Stimulated activated CD8-positive, alpha-beta memory T cell treated with anti-CD3 and anti-CD28 coated beads, Interleukin-4, amount 100 ng/mL, for 1 hour (primary cell): ENCODE results near the gene IZUMO1R.
"Not testable (repeated sequence)": the region's sequence is repeated elsewhere in the genome, so short reads cannot be mapped to it uniquely, and the experiment has no call there.

ENCODE experiments used
- DNase-seq, 2 donors: peaks; one replicate each; pipeline ENCODE4 v3.0.0-alpha.2; 2020; ENCODE audit warnings: low read depth in 2 of 2, low spot score in 1 of 2

IZUMO1R gene

DNA sequence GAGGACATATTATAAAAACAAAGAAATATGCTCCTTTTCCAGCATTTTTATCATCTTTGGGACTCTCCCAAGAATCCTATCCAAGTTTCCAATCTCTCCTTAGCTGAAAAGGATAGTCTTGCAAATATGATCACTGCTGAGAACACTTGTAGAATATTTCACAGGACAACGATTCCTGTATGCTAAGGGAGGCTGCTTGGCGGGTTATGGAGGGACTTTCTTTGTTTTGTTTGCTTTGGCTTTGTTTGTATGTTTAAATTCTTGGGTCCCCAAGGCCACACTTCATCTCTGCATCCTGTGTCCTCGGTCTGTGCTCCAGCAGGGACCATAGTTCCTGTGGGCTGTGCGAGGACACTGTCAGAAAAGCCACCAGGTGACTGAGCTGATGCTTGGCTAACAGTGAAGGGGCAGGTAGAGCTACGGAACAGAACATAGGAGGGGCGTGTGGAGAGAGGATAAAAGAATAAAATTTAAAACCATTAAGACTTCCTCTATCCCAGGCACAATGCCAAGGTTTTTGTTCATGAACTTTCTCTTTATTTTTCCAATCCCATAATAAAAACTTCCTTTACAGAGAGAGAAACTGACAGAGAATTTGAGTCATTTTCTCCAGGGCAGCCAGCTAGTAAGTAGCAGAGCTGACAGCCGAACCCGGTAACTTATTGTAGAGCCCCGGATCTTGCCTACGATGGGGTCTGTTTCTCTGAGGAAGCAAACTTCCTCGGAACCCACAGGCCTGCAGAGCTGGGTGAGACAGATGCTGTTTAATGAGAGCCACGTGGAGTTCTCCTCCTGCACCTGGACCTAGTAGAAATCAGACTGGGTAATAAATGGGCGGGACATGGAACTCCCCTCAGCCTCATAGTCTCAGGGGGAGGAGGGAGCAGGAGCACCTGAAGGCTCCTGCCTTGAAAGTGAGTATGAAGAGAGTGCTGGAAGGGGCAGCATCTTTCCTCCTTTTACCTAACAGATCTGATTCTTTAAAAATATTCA is at the start of gene IZUMO1R:
Gene IZUMO1R (plus strand): TSS at position 615 of the 993 bp plus-strand sequence. CDS start 1,057 bp downstream, outside the sequence.
- no peak for DNase-seq

DNA sequence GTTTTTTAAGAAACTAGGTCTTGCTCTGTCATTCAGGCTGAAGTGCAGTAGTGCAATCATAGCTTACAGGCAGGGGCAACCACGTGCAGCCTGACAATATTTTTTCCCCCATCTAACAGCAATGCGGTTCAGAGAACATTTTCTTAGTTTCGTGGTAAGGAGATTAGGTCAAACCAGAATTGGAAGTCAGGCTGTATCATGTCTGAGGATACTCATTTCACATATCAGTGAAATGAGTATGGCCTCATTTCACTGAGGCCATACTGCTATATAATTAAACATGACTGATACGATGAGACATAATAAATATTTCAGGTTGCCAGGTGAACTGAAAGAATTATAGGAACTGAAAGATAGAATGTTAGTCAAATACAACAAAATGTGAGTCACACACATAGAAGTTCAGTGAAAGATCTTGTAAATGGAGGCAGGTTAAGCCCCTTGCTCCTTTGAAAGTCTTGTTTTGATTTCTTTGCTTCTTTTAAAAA is 32.5 kb upstream of the IZUMO1R start:
- DNase-seq, result no peak

- DNase-seq, result no peak
Measured at GRCh38 chr11:94272738-94273313, 31.6 kb upstream of the IZUMO1R start.

GRCh38 chr11:94275961-94276360 is 28.4 kb upstream of the IZUMO1R start:
- DNase-seq, result no peak

DNA sequence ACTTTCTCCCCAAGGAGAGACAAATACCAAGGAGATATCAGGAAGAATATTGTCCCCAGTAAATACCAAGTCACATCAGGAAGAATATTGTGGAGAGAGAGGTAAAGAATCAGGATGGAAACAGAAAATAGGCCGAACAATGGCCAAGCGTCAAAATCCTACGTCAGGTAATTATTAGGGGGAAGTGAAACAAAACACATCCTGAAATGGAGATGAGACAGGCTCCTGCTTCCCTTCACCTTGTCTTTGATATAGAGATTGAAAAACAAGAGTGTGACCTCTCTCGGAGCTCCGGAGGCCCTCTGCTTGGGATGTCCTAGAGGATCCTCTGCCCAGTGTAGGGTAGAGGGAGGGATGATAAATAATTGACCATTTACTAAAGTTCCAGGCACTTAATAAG is 27.4 kb upstream of the IZUMO1R start:
- no peak for DNase-seq

DNA sequence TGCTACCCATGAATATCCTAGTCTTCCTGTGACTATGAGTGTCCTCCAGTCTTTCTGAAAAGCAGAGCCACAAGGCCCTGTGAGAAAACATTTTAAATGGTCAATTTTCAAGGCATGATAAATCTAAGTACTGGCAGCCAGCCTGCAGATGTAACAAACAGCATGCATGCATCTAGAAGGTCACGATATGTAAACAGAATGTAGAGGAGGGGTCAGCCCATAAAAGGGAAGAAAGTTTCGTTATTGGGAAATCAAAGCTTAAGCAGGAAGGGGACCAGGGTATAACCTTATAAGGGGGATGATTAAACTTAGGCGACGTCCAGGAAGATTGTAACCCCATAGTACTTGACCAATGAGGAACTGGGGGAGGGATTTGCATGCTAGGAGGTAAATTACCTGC is 26.2 kb upstream of the IZUMO1R start:
- not testable (repeated sequence) for DNase-seq

- DNase-seq, result no peak
Measured at GRCh38 chr11:94279996-94280395, 24.4 kb upstream of the IZUMO1R start.

GRCh38 chr11:94281324-94281723 is 23.1 kb upstream of the IZUMO1R start:
- no peak for DNase-seq

- no peak for DNase-seq
Measured at GRCh38 chr11:94283678-94284077, 20.7 kb upstream of the IZUMO1R start.

DNA sequence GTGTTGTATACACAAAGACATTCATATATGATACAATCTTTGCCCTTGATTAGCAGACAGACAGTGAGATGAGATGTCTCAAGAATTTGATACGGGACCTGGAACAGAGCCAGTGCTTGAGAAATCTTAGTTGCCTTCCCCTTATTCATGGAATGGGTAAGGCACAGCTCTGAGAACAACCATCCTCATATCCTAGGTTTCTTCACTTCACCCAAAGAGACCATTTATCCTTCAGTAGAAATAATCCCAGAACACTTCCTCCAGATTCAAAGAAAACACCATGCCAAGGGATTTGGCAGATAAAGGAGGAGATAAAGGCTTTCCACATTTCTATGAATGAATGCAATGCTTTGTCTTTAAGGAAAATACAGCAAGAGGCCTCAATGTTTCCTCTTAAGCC is 8.8 kb upstream of the IZUMO1R start:
- no peak for DNase-seq

- no peak for DNase-seq
Measured at GRCh38 chr11:94297985-94298576, 6.3 kb upstream of the IZUMO1R start.

DNA sequence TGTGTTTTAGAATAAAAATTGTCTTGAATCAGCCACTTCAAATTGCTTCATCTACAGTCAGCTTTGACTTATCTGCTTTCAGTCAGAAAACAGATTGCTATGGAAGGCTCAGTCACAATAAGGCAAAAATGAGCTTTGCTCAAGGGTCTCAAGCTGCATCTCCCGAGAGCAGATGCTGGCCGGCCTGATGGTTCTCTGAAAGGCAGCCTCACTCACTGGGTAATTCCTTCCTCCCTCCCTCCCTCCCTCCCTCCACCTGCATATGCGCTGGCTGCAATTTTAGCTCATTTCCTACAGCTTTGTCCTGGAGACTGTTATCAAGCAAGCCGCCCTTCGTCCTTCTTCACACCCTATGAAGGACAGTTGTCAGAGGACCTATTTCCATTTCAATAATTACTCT is 1.6 kb upstream of the IZUMO1R start:
- DNase-seq, result no peak

- DNase-seq, result no peak
Measured at GRCh38 chr11:94305146-94305545, 766 bp downstream of the IZUMO1R start.

- DNase-seq, result no peak
Measured at GRCh38 chr11:94307101-94307791, 2.9 kb downstream of the IZUMO1R start.

GRCh38 chr11:94308024-94308423 is 3.6 kb downstream of the IZUMO1R start:
- DNase-seq, result no peak

DNA sequence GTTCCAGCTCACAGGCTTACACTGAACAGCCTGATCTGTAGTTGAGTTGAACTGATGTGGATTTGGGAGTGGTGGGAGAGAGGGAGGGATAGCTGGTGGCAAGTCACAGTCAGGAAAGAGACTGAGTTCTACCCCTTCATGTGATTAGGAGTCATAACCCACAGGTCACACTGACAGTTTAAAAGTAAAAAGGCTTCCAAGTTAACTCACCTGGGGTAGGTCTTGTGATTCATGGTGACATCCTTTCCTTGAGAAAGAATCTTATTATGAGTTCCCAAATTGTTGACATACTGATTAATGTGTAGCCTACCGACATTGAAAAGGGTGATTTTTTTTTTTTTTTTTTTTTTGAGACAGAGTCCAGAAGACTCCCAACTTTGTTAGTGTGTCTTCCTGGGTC is 5.4 kb downstream of the IZUMO1R start:
- DNase-seq, result no peak

- DNase-seq, result no peak
Measured at GRCh38 chr11:94310191-94310875, 6.0 kb downstream of the IZUMO1R start.

DNA sequence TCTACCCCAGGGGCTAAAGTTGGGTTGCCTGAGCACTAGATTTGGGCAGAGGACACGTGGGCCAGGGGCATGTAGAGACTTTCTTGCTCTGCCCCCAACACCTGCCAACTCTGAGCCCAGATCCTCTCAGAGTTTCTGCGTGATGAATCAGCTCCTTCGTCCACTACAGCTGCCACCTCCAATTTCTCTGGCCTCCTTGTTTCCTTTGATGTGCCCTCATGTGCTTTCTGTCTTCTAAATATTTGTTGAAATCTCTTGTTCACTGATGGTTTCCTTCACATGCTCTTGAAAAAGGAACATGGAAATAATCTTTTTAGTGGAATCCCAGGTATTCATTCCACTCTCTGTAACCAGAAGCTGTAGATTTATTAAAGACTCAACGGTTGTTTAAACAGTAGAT is 8.0 kb downstream of the IZUMO1R start:
- DNase-seq, result no peak

DNA sequence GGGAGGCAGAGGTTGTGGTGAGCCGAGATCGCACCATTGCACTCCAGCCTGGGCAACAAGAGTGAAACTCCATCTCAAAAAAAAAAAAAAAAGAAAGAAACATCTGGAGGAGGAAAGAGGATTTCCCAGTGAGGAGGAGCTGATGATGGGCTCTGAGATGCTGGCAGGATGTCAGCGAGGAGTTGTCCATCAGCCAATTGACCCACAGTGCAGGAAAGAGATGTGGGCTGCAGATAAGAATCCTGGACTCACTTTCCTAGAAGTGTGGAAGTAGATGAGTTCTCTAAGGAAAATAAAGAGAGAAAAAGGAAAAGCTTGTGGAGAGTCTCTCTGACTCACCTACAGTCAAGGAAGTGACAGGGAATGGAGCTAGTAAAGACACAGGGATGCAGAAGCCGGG is 9.7 kb downstream of the IZUMO1R start:
- DNase-seq, result no peak

DNA sequence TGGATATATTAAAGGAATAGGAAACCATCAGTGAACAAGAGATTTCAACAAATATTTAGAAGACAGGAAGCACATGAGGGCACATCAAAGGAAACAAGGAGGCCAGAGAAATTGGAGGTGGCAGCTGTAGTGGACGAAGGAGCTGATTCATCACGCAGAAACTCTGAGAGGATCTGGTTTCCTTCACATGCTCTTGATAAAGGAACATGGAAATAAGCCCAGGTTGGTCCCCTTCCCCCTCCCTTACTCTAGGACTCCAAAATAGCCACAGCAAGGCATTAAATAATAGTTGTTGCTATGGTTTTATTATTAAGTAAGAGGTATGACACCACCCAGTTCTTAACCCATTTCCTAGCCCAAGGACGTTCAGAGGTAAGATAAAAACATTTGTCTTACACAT is 11.3 kb downstream of the IZUMO1R start:
- DNase-seq, result no peak

GRCh38 chr11:94322501-94322900 is 18.1 kb downstream of the IZUMO1R start:
- DNase-seq, result no peak
